Ovary (tissue), 3 donors: ENCODE data around the gene TMEM233.

Experiments used
- POLR2A ChIP-seq: fragments of 450-650 bp; IDR thresholded peaks from one replicate; pipeline ENCODE4 v1.6.1; 2017; ENCODE audit warnings: antibody characterized with exemption, mild to moderate bottlenecking, moderate library complexity
- TF ChIP-seq, protein P1 (sequence below), 3 donors: fragments of 450-650 bp in 2 of 3; fragments of 200-600 bp in 1 of 3; IDR thresholded peaks; one replicate each; pipeline versions ENCODE4 v1.5.1 to v1.8.0; 2016 to 2022; ENCODE audit warnings: antibody characterized with exemption in 3 of 3, mild to moderate bottlenecking in 1 of 3
- donor health status: DM: no; HTN: no; CAD: no.

DNA sequence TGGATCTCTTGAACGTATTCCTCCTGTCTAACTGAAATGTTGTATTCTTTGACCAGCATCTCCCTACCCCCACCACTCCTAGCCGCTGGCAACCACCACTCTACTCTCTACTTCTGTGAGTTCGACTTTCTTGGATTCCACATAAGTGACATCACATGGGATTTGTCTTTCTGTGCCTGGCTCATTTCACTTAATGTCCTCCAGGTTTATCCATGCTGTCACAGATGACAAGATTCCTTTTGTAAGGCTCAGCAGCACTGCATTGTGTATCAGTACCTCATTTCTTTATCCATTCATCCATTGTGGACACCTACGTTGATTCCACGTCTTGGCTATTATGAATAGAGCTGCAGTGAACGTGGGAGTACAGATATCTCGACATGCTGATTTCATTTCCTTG lies 84.9 kb downstream of the TMEM233 start:
- TF ChIP-seq, protein P1, sequence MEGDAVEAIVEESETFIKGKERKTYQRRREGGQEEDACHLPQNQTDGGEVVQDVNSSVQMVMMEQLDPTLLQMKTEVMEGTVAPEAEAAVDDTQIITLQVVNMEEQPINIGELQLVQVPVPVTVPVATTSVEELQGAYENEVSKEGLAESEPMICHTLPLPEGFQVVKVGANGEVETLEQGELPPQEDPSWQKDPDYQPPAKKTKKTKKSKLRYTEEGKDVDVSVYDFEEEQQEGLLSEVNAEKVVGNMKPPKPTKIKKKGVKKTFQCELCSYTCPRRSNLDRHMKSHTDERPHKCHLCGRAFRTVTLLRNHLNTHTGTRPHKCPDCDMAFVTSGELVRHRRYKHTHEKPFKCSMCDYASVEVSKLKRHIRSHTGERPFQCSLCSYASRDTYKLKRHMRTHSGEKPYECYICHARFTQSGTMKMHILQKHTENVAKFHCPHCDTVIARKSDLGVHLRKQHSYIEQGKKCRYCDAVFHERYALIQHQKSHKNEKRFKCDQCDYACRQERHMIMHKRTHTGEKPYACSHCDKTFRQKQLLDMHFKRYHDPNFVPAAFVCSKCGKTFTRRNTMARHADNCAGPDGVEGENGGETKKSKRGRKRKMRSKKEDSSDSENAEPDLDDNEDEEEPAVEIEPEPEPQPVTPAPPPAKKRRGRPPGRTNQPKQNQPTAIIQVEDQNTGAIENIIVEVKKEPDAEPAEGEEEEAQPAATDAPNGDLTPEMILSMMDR (IDR thresholded peaks at IDR 0.05) = no peak
- no peak for TF ChIP-seq POLR2A
